WTC11 (cell line): ENCODE data around the gene HACE1. TPM values are rescaled to one million over a fixed set of nuclear protein-coding genes. Genes with fewer than 3 reads are reported as not detected.

Experiments
- ATAC-seq: fragments of 200-7000 bp; cut with Tn5 transposase; 2 replicates; pipeline ENCODE4 v1.10.0; 2021; ENCODE audit warnings: mild to moderate bottlenecking, moderate library complexity
- CTCF ChIA-PET: fragments of 300-600 bp; sonication (Branson Sonifier 250); formaldehyde crosslinking; loops from one replicate; lab custom pipeline; 2021; ENCODE audit warnings: antibody characterized with exemption; lab: Charles Lee
- POLR2A ChIA-PET: fragments of 350-600 bp; sonication (Branson Sonifier 250); formaldehyde crosslinking; loops from one replicate; lab custom pipeline; 2021; ENCODE audit warnings: antibody characterized with exemption; lab: Charles Lee
- DNase-seq: peaks from one replicate; pipeline ENCODE4 v3.0.0; 2021; ENCODE audit warnings: low spot score
- H3K27ac Mint-ChIP-seq: 2 replicates; pipeline ENCODE4 v1.8.0; 2021; ENCODE audit warnings: mixed read lengths
- H3K27me3 Mint-ChIP-seq: 2 replicates; pipeline ENCODE4 v1.8.0; 2021; ENCODE audit warnings: low read depth, mild to moderate bottlenecking, moderate library complexity, mixed read lengths
- H3K36me3 Mint-ChIP-seq: 2 replicates; pipeline ENCODE4 v1.8.0; 2021; ENCODE audit warnings: mixed read lengths
- H3K4me1 Mint-ChIP-seq: 2 replicates; pipeline ENCODE4 v1.8.0; 2022; ENCODE audit warnings: mixed read lengths
- H3K4me3 Mint-ChIP-seq: 2 replicates; pipeline ENCODE4 v1.8.0; 2021; ENCODE audit warnings: mild to moderate bottlenecking, moderate library complexity, mixed read lengths
- H3K9me3 Mint-ChIP-seq: 2 replicates; pipeline ENCODE4 v1.8.0; 2021; ENCODE audit warnings: mixed read lengths
- ATF6 ChIP-seq: sonication (generic); formaldehyde crosslinking; IDR thresholded peaks from 2 replicates; pipeline ENCODE4 v1.8.1; 2023; ENCODE audit warnings: mild to moderate bottlenecking, missing genetic modification reagents
- CBFB ChIP-seq: sonication (generic); formaldehyde crosslinking; IDR thresholded peaks from 2 replicates; pipeline ENCODE4 v1.8.1; 2022; ENCODE audit warnings: mild to moderate bottlenecking, low read depth, missing genetic modification reagents
- FOXP1 ChIP-seq: sonication (generic); formaldehyde crosslinking; IDR thresholded peaks from 2 replicates; pipeline ENCODE4 v1.8.0; 2022; ENCODE audit warnings: missing genetic modification reagents, mild to moderate bottlenecking, moderate library complexity, borderline replicate concordance
- GABPB1 ChIP-seq: sonication (generic); formaldehyde crosslinking; IDR thresholded peaks from 2 replicates; pipeline ENCODE4 v1.8.1; 2023; ENCODE audit warnings: mild to moderate bottlenecking, missing genetic modification reagents
- GRHL2 ChIP-seq: fragments of 250-450 bp; sonication (Bioruptor Pico); IDR thresholded peaks from 2 replicates; pipeline ENCODE4 v1.8.0; 2022; ENCODE audit warnings: mild to moderate bottlenecking, moderate library complexity; ENCODE audit not compliant: insufficient replicate concordance, severe bottlenecking
- JAZF1 ChIP-seq: fragments of 250-450 bp; sonication (Bioruptor Pico); IDR thresholded peaks from 2 replicates; pipeline ENCODE4 v1.9.0; 2021; ENCODE audit warnings: moderate library complexity, mild to moderate bottlenecking, inconsistent platforms
- JUN ChIP-seq: sonication (generic); formaldehyde crosslinking; IDR thresholded peaks from 2 replicates; pipeline ENCODE4 v1.8.0; 2023; ENCODE audit warnings: mild to moderate bottlenecking, missing genetic modification reagents
- MAX ChIP-seq: sonication (generic); formaldehyde crosslinking; IDR thresholded peaks from 2 replicates; pipeline ENCODE4 v1.8.0; 2022; ENCODE audit warnings: mild to moderate bottlenecking, missing genetic modification reagents
- NFATC4 ChIP-seq: fragments of 250-450 bp; sonication (Bioruptor Pico); IDR thresholded peaks from 2 replicates; pipeline ENCODE4 v1.9.0; 2021; ENCODE audit warnings: mild to moderate bottlenecking
- NFE2L1 ChIP-seq: sonication (generic); formaldehyde crosslinking; IDR thresholded peaks from 2 replicates; pipeline ENCODE4 v1.8.1; 2023; ENCODE audit warnings: missing genetic modification reagents
- NR1H2 ChIP-seq: sonication (generic); formaldehyde crosslinking; IDR thresholded peaks from 2 replicates; pipeline ENCODE4 v1.9.0; 2021; ENCODE audit warnings: mild to moderate bottlenecking, moderate library complexity, missing genetic modification reagents
- PRRX2 ChIP-seq: fragments of 250-450 bp; sonication (Bioruptor Pico); IDR thresholded peaks from 2 replicates; pipeline ENCODE4 v1.8.0; 2021; ENCODE audit warnings: mild to moderate bottlenecking
- RORB ChIP-seq: fragments of 250-450 bp; sonication (Bioruptor Pico); IDR thresholded peaks from 2 replicates; pipeline ENCODE4 v1.9.0; 2021; ENCODE audit warnings: mild to moderate bottlenecking
- SMAD3 ChIP-seq: sonication (generic); formaldehyde crosslinking; IDR thresholded peaks from 2 replicates; pipeline ENCODE4 v1.8.0; 2022; ENCODE audit warnings: missing genetic modification reagents, mild to moderate bottlenecking, borderline replicate concordance
- SMAD4 ChIP-seq: sonication (generic); formaldehyde crosslinking; IDR thresholded peaks from 2 replicates; pipeline ENCODE4 v1.8.0; 2022; ENCODE audit warnings: mild to moderate bottlenecking, missing genetic modification reagents
- SP1 ChIP-seq: sonication (generic); formaldehyde crosslinking; conservative IDR thresholded peaks from 2 replicates; pipeline ENCODE4 v1.8.1; 2022; ENCODE audit warnings: missing genetic modification reagents
- TEAD4 ChIP-seq: sonication (generic); formaldehyde crosslinking; IDR thresholded peaks from 2 replicates; pipeline ENCODE4 v1.8.0; 2022; ENCODE audit warnings: mild to moderate bottlenecking, missing genetic modification reagents
- USF1 ChIP-seq: sonication (generic); formaldehyde crosslinking; IDR thresholded peaks from 2 replicates; pipeline ENCODE4 v1.8.0; 2022; ENCODE audit warnings: mild to moderate bottlenecking, missing genetic modification reagents
- ZNF121 ChIP-seq: sonication (generic); formaldehyde crosslinking; IDR thresholded peaks from 2 replicates; pipeline ENCODE4 v1.8.0; 2023; ENCODE audit warnings: missing genetic modification reagents
- ZNF317 ChIP-seq: sonication (generic); formaldehyde crosslinking; IDR thresholded peaks from 2 replicates; pipeline ENCODE4 v1.8.1; 2023; ENCODE audit warnings: low read depth, mild to moderate bottlenecking, moderate library complexity, missing genetic modification reagents, borderline replicate concordance
- total RNA-seq: library from RNA; stranded (reverse); gene quantifications from 3 replicates; pipeline ENCODE4 v1.2.3, GENCODE V29; 2021
- TF ChIP-seq, protein P1 (sequence below): sonication (generic); formaldehyde crosslinking; IDR thresholded peaks from 2 replicates; pipeline ENCODE4 v1.8.1; 2022; ENCODE audit warnings: missing genetic modification reagents, borderline replicate concordance
- TF ChIP-seq, protein P2 (sequence below): sonication (generic); formaldehyde crosslinking; IDR thresholded peaks from 2 replicates; pipeline ENCODE4 v1.8.0; 2022; ENCODE audit warnings: missing genetic modification reagents

HACE1 gene
- total RNA-seq, 1 experiment from 2014 or later, result 18.1 TPM

DNA sequence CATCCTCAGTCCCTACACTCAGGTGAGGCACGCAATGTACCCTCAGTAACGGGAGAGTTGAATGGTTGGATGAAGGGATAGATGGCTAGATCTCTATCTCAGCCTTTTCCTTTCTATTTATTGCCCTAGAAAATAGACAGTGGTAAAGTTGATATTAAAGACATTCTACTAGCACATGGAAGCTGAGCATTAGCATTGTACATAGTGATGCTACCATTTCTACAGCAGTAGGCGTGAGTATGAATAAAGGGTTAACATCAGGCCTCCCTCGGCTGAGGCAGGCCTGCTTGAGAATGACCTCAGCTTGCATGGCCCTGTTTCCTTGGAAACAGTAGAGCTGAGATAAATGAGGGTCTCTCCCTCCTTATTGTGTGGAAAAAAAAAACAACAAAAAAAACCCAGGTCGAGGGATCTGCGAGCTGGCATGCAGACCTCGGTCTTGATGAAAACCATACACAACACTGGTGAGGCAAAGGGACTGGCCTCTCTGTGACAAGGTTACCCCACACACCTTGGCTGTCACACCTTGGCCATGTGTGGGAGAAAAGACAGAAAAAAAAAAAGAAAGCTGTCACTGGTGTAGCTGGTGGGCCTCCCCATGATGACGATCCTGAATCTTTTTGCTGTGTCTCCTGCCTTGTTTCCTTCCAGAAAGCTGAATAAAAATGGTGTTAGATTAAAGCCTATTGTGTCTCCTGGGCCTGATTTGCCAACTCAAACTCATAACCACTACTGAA is 160.0 kb downstream of the HACE1 start:
- ChIA-PET CTCF (interaction anchor here (1.0 kb wide), 1 partner anchor 10 kb away, joined by 3 read pairs; no protein-coding TSS in a partner anchor), POLR2A (no interaction called here)
- no peaks in the 10 kb centered on the region for H3K36me3 Mint-ChIP-seq
- H3K4me3 Mint-ChIP-seq, result no peak overlapping the region
- DNase-seq, result no peak
- H3K4me1 Mint-ChIP-seq, result peaks cover 6% of the 10 kb centered on the region; the same call in 1 of the 2 replicates
- ATAC-seq, result no peak
- peak overlapping the region; percentile 98 for H3K27ac Mint-ChIP-seq
- no peaks in the 10 kb centered on the region for H3K9me3 Mint-ChIP-seq
- TF ChIP-seq ZNF317, result no peak
- no peak for TF ChIP-seq JUN (CRISPR knock-in tag)
- TF ChIP-seq RORB (CRISPR knock-in tag), result no peak
- TF ChIP-seq NFE2L1 (CRISPR knock-in tag), result no peak
- no peak for TF ChIP-seq ATF6 (CRISPR knock-in tag)
- TF ChIP-seq TEAD4 (CRISPR knock-in tag), result no peak
- TF ChIP-seq MAX (CRISPR knock-in tag), result no peak
- no peak for TF ChIP-seq NFATC4 (CRISPR knock-in tag)
- TF ChIP-seq, protein P1, sequence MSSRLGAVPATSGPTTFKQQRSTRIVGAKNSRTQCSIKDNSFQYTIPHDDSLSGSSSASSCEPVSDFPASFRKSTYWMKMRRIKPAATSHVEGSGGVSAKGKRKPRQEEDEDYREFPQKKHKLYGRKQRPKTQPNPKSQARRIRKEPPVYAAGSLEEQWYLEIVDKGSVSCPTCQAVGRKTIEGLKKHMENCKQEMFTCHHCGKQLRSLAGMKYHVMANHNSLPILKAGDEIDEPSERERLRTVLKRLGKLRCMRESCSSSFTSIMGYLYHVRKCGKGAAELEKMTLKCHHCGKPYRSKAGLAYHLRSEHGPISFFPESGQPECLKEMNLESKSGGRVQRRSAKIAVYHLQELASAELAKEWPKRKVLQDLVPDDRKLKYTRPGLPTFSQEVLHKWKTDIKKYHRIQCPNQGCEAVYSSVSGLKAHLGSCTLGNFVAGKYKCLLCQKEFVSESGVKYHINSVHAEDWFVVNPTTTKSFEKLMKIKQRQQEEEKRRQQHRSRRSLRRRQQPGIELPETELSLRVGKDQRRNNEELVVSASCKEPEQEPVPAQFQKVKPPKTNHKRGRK (CRISPR knock-in tag), result no peak
- no peak for TF ChIP-seq PRRX2 (CRISPR knock-in tag)
- TF ChIP-seq JAZF1 (CRISPR knock-in tag), result no peak
- TF ChIP-seq SMAD3 (CRISPR knock-in tag), result no peak
- no peak for TF ChIP-seq GRHL2 (CRISPR knock-in tag)
- TF ChIP-seq CBFB (CRISPR knock-in tag), result no peak
- TF ChIP-seq NR1H2 (CRISPR knock-in tag), result no peak
- TF ChIP-seq SMAD4, result no peak
- TF ChIP-seq, protein P2, sequence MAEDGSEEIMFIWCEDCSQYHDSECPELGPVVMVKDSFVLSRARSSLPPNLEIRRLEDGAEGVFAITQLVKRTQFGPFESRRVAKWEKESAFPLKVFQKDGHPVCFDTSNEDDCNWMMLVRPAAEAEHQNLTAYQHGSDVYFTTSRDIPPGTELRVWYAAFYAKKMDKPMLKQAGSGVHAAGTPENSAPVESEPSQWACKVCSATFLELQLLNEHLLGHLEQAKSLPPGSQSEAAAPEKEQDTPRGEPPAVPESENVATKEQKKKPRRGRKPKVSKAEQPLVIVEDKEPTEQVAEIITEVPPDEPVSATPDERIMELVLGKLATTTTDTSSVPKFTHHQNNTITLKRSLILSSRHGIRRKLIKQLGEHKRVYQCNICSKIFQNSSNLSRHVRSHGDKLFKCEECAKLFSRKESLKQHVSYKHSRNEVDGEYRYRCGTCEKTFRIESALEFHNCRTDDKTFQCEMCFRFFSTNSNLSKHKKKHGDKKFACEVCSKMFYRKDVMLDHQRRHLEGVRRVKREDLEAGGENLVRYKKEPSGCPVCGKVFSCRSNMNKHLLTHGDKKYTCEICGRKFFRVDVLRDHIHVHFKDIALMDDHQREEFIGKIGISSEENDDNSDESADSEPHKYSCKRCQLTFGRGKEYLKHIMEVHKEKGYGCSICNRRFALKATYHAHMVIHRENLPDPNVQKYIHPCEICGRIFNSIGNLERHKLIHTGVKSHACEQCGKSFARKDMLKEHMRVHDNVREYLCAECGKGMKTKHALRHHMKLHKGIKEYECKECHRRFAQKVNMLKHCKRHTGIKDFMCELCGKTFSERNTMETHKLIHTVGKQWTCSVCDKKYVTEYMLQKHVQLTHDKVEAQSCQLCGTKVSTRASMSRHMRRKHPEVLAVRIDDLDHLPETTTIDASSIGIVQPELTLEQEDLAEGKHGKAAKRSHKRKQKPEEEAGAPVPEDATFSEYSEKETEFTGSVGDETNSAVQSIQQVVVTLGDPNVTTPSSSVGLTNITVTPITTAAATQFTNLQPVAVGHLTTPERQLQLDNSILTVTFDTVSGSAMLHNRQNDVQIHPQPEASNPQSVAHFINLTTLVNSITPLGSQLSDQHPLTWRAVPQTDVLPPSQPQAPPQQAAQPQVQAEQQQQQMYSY, result no peak
- TF ChIP-seq SP1 (CRISPR knock-in tag), result no peak
- TF ChIP-seq ZNF121, result no peak
- TF ChIP-seq, all 79 proteins: peak for 0
- no peaks in the 10 kb centered on the region for H3K27me3 Mint-ChIP-seq

- POLR2A ChIA-PET, result no interaction called here
- H3K36me3 Mint-ChIP-seq, result no peaks in the 10 kb centered on the region
- CTCF ChIA-PET, result no interaction called here
- ATAC-seq, result no peak
- H3K27me3 Mint-ChIP-seq, result no peaks in the 10 kb centered on the region
- H3K4me3 Mint-ChIP-seq, result no peak overlapping the region
- no peak overlapping the region for H3K27ac Mint-ChIP-seq
- no peak for DNase-seq
- no peaks in the 10 kb centered on the region for H3K9me3 Mint-ChIP-seq
- peaks cover 7% of the 10 kb centered on the region; the same call in 1 of the 2 replicates for H3K4me1 Mint-ChIP-seq
- TF ChIP-seq GABPB1 (CRISPR knock-in tag) (no peak), SMAD4 (no peak), USF1 (CRISPR knock-in tag) (no peak), FOXP1 (CRISPR knock-in tag) (no peak)
Observed at GRCh38 chr6:104698979-104699378, 160.7 kb downstream of the HACE1 start.
